ENCODE measurements around the gene RAB11FIP3.

RAB11FIP3 gene

DNA sequence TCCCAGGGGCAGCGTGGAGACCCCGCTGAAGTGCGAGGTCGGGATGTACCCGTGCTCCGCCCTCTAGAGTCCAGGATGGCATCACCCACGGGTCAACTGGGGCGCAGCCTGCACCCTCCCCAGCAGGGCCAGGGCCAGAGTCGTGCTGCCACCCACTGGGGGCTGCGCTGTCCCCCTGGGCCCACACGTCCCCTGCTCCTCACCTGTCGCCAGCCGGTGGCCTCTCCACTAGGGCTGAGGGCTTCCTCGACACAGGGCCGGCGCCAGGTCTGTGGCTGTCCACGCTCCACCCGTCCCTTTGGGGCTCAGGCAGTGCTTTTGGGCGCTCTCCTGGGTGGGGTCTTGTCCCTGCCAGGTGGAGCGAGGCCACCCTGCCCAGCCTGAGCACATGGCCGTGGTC, 123.1 kb downstream of the RAB11FIP3 start:
- no peak for DNase-seq

DNA sequence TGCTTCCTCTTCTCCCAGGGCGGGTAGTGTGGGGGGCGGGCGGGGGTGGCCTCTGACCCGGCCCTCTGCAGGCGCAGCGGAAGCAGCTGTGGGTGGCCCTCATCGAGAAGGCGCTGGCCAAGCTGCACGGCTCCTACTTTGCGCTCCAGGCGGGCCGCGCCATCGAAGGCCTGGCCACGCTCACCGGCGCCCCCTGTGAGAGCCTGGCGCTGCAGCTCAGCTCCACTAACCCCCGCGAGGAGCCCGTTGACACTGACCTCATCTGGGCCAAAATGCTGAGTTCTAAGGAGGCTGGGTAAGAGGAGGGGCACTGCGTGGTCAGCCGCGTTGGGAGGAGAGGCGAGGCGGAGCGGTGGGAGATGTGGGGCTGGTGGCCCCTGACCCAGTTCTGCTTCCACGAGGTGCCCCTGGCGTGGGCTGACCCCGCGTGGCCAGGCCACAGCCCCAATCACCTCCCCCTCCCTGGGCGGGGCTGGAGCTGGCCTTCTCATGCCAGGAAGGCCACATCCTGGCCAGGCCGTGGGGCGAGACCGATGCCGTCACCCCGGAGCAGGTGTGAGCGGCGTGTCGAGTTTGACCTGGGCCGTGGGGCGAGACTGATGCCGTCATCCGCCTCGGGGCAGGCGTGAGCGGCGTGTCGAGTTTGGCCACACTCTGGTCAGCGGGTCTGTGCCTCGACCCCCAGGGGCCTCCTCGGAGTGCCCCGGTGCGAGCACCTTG, 124.3 kb downstream of the RAB11FIP3 start:
- DNase-seq: no peak

DNA sequence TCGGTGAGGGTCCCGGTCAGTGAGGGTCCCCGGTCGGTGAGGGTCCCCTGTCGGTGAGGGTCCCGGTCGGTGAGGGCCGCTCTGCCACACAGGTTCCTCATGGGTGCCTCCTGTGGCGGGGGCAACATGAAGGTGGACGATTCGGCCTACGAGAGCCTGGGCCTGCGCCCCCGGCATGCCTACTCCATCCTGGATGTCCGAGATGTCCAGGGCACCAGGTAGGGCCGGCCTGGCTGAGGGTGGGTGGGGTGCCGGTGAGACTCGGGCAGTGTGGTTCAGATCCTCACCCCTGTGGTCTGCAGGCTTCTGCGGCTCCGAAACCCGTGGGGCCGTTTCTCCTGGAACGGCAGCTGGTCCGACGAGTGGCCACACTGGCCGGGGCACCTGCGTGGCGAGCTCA, 125.8 kb downstream of the RAB11FIP3 start:
- DNase-seq: no peak

DNA sequence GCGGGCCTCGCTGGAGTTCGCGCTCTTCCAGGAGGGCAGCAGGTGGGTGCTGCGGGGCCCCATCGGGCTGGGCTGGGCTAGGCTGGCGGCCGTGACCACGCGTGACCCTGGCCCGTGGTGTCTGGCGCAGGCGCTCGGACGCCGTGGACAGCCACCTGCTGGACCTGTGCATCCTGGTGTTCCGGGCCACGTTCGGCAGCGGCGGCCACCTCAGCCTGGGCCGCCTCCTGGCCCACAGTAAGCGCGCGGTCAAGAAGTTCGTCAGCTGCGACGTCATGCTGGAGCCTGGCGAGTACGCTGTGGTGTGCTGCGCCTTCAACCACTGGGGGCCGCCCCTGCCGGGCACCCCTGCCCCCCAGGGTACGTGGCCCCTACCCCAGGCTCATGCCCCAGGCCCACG, 126.7 kb downstream of the RAB11FIP3 start:
- no peak for DNase-seq

DNA sequence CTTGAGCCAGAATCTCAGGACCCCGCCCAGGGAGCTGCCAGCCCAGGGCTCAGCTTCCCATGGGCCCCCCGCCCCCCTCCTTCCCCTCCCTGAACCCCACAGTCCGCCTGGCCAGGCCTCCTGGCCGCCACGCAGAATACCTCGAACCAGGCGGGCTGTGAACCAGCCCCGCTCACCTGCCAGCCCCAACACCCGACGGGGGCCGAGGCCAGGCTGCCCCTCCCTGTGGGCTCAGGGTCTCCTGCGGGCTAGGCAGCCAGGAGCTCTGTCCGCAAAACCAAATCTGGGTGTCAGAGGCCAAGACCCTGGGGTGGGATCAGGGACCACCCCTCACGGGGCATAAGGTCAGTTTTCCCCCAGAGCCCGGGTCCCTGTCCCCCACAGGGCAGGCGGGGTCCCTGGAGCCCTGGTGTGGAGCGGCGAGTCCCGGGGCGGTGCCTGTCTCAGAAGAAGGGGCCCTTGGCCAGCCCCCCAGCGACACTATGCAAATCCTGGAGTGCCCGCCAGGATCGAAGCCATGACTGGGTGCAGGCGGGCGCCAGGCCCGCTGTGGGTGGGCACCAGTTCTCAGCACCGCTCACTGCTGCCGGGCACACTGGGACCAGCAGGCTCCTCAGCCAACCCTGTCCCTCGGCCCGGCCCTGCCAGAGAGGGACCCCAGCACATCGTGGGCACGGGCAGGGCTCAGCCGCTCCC, 128.3 kb downstream of the RAB11FIP3 start:
- no peak for DNase-seq

DNA sequence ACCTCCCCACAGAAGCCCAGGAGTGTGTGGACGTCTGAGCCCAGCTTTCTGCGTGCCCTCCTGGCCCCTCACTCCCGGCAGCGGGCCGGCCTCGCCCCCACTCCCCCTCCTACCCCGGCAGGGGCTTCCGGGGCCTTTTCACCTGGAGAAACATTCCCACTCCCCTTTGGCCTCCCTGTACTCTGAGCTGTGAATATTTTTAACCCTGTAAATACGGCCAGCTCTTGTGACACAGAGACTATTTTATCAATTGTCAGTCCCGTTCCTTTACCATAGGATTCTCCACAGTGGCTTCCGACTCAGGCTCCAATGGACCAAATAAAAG, 128.8 kb downstream of the RAB11FIP3 start:
- DNase-seq: no peak

DNA sequence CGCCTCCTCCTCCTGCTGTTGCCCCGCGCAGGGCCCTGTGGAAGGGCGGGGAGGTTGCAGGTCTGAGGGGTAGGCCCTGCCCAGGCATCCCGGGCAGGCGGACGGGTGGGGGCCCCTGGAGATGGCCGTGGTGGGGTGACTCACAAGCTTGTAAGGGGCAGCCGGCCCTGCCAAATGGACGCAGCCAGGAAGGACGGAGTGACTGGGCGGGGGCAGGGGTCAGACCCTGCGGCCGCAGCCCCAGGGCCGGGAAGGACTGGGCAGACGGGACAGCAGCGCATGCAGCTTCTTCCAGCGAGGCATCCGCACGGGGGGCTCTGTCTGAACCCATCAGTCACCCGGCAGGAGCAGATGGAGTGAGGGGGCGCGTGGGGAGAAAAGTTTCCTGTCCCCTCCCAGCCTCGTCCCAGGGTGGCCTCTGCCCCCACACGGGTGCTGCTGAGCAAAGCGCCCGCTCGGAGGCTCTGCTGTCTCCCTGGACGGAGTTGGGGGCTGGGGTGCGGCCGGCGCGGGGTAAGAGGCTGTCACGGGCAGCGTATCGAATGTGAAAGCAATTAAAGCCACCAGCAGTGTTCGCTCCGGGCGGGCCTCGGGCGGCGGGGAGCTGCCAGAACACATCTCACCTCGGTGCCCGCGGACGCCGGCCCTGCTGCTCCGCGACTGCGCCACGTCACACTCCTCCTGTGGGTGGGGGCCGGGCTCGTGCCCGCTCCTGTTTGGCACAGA, 129.4 kb downstream of the RAB11FIP3 start:
- no peak for DNase-seq

DNA sequence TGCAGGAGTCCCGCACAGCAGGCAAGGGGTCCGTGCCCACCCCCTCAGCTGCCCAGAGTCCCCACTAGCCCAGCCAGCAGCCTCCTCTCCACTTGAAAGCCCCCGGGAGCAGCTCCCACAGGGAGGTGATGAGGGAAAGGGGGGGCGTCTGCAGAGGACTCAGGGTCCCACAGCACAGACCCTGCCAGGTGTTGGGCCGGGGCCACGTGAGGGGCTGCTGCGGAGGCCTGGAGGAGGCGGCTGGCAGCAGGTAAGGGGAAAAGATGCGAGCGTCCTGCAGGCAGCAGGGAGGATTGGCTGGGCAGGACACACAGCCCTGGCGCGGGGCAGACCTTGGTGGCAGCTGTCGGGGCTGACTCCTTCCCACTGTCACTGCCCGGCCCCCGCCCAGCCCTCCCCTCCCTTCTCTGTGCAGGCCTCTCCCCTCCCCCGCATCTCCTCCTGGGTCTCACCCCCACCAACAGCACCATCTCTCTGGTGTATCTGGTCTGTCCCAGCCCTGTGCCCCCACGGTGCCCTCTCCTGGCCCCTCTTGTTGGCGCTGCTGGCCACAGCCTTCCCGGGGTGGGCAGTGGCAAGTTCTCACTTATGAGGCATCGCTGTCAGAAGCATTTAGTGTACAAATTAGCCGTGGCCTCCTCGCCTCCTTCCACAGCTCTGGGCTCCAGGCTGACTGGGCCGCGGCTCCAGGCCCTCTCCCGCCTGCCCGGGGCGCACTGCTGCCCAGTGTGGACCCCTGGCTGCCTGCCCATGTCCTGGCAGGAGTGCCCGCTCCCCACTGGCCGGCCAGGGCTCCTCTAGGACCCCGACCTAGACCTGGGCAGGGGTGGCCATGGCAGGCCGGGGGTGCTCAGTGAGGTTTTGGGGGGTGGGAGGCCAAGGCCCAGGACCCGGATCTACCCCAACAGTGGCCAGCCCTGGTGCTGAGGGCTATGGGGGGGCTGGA, 130.4 kb downstream of the RAB11FIP3 start:
- no peak for DNase-seq

DNA sequence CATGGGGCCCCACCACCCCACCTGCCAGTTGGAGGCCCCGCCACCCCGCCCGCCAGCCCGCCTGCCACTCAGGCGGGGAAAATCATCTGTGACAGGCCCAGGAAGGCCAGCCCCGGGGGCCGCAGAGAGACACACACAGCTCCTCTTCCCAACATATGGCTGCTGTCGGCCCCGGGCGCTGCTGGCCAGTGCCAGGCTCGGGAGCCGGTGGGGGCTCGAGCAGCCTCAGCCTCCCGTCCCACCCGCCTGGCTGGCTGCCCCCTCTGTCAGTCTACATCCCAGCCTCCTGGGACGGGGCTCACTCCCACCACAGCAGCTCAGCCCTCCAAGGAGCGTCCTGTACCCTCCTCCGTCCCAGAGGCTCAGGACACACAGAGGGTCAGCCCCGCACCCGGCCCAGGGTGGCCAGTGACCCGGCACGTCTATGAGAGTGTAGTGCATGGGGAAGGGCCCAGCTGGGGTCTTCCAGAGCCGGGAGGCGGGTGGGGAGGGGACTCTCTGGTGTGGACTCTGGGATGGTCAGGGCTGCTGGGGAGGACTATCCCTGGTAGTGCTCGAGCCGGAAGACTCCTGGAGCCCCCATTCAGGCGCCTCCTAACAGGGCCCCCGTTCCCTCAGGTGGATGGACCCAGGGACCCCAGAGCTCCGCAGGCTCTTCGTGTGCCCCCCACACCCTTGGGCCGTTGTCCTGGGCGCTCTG, 131.2 kb downstream of the RAB11FIP3 start:
- no peak for DNase-seq

DNA sequence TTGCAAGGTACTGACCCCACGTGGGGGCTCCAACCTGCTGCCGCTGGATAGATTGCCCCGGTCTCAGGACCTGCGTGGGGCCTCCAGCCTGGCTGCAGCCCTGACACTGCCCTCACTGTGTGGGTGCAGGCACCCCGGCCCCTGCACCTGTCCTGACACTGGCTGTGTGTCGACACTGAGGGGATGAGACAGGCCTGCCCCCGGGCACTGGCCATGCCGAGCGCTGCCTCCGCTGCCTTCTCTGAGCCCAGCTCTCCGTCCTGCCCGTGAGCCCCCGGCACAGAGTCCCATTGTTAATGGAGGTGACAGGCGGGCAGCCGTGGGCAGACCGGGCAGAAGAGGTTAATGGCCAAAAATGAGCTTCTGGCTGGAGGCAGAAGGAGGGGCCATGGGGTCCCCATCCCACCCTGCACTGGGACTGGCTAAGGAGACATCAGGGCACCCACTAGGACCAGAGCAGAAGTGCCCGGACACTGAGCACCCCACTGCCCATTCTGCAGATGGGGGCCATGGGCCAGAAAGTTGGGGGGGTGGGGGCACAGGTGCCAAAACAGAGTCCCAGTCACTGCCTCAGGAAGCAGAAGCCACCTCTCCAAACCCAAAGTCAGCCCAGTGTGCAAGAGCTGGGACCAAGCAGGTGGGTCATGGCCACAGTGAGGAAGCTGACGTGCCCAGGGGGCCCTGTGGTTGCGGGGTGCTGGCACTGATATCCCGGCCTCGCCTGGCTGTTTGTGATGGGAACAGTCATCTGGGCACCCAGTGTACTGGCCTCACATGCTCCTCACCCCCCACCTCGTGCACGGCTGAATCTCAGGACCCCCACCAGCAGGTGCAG, 132.2 kb downstream of the RAB11FIP3 start:
- no peak for DNase-seq

DNA sequence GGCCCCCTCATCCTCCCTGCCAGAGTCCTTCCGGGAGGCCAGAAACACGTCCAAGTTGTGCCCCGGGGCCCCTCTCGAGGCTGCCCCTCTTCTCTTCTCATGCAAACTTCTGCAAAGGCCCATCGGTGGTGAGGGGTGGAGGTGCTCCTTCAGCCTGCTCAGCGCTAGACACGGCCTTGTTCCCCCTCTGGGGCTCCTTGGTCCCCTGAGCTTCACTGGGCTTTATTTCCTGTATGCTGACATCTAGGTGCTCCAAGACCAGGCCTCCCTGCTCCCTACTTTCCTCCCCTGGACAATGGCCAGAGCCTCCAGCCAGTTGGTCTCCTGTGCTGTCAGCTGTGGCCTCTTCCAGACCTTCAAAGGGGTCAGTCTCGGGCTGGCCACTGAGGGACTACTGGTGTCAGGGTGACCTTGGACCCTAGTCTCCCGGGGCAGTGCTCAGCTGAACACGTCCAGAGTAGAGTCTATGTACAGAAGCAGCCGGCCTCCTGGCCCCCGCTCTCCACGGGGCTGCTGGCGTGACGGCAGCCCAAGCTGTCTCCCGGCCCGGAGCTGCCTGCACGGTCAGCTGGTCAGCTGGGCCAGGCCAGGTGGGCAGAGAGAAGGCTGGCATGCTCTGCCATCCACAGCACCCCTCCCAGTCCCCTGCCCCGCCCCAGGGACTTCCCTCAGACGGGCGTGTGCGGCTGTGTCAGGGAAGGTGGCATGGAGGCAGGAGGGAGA, 133.0 kb downstream of the RAB11FIP3 start:
- DNase-seq: no peak

DNA sequence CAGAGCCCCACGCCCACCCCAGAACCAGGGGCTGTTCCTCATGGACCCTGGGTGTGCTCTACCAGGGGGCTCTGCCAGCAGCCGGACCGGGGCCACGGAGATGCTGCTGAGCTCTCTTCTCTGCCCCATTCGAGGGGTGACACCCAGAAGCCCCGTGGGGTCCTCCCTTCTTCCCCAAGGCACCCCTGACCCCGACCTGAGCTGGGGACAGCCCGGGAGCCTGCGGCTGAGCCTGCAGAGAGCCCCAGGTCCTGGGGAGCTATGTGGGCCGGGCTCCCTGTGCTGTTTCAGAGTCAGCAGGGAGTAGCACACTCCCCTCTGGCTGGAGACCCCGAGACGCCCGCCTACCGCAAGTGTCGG, 133.6 kb downstream of the RAB11FIP3 start:
- DNase-seq: no peak

DNA sequence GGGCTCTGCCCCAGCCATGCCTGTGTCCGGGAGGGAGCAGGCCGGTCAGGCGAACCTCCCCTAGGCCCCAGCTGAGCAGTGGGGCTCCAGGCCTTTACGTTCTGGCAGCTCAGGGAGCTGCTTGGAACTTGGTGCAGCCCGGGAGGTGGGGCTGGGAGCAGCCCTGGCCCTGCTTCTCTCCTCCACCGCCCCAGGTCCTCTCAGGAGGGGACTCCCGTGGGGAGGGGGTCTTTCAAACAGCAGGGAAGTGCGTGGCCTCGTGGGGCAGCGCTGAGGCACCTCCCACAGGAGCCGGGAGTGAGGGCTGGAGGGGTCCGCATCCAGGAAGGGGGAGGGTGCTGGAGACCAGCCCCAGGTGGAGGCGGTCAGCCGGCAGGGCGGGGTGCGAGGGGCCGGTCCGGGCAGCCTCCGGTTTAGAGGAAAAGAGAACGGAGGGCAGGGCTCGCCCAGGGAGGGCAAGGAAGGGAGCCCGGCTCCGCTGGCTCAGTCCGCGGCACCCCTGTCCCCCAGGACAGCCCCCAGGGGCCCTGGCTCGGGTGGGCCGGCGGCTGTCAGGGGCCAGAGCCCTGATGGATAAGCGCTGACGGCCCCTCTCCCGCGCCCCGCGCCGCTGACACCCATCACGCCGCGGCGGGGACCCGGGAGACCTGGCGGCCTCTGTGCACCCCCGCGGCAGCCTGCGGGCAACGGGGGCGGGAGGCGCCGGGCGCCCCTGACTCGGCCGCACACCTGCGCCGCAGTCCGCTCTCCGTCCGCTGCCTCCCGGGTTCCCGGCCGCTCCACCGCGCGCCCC, 134.2 kb downstream of the RAB11FIP3 start:
- DNase-seq: no peak

DNA sequence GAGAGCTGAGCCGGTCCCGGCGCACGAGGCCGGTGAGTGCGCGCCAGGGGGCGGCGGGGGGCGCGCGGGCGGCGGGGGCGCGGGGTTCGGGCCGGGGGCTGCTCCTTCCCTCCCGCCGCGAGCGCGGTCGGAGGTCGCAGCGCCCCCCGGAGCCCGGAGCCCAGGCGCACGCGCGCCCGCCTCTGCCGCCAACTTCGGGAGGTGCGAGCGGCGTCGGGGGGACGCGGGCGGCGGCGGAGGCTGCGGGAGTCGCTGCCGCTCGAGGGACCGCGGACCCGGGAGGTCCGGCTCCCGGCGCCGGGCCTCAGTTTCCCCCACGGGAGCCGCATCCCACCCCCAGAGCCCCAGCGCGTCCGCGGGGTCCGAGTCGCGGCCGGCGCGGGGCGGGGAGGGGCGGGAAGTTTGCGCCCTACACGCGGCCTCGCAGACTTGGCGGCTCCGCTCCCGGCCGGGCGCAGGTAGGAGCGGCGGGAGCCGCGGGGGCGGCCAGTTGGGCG, 134.8 kb downstream of the RAB11FIP3 start, which contains the start of gene PRR35:
Gene PRR35 (plus strand): TSS at position 191 of the 497 bp plus-strand sequence. CDS start 2,901 bp downstream, outside the sequence.
- no peak for DNase-seq

DNA sequence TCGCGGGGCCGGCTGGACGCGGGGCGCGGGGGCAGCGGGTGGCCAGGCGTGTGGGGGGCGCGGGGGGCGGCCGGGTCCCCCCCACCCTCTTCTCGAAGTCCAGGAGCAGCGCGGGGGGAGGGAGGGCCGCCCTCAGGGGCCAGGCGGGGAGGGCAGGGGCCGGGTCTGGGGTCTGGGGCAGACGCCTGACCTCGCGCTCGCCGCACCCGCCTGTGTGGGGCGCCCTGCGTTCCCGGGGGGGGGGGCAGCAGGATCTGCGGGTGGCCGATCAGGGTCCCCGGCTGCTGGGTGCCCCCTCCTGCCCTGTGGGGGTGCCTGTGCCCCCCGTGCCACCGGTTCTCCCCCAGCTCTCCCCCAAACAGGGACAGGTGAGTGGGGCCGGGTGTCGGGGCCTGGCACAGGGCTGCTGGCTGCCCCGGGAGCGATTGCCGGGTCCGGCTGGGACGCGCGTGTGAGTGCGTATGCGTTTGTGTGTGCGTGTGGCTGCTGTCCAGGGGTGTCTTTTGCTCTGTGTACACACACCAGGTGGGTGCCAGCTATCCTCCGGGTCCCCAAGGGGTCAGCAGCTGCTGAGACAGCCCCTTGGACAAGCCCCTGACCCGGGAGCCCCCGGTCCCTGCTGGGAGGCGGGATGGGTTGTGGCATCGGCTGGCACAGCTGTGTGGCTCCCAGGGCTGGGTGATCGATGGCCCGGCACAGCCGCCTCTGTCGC, 135.4 kb downstream of the RAB11FIP3 start:
- no peak for DNase-seq

DNA sequence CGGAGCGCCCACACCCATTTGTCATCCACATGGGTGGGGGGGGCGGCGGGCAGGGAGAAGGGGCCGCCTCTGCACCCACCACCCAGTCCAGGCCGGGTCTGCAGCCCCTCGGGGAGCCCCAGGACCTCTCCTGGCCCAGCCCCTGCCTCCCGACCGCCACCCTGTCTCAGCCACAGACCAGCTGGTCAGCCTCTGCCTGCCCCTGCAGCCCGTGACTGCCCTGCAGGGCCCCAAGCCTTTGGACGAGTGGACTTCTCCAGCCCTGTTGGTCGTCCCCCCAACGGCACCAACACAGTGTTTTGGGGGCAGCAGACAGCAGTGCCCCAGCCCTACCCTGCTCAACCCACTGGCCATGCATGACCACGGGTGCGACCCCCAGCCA, 136.0 kb downstream of the RAB11FIP3 start:
- DNase-seq: no peak

Measured in amygdala (tissue), 56 donors.